HepG2 (cell line): ENCODE data around the gene TMEM240. TPM values are rescaled to one million over a fixed set of nuclear protein-coding genes. Genes with fewer than 3 reads are reported as not detected.
A peak's percentile ranks its signal among the peaks of the same experiment; 100 is the strongest.

Source experiments
- ADNP ChIP-seq: sonication (generic); formaldehyde crosslinking; IDR thresholded peaks from 2 replicates; pipeline ENCODE4 v1.4.0; 2020; ENCODE audit warnings: missing genetic modification reagents
- CBX5 ChIP-seq: sonication (generic); formaldehyde crosslinking; IDR thresholded peaks from 2 replicates; pipeline ENCODE4 v1.4.0; 2020; ENCODE audit warnings: missing genetic modification reagents, borderline replicate concordance
- CSRNP2 ChIP-seq: sonication (generic); formaldehyde crosslinking; conservative IDR thresholded peaks from 2 replicates; pipeline ENCODE4 v1.8.0; 2022; ENCODE audit warnings: low read depth, missing genetic modification reagents
- HNF4G ChIP-seq, 2 experiments: sonication (generic) in 1 of 2; formaldehyde crosslinking in 1 of 2; IDR thresholded peaks; 2 replicates each; pipeline versions ENCODE4 v1.4.0 to v1.6.1; 2011 to 2020; ENCODE audit warnings: borderline replicate concordance in 2 of 2, low read depth in 2 of 2, mild to moderate bottlenecking in 2 of 2, low read length in 1 of 2, missing genetic modification reagents in 1 of 2, moderate library complexity in 1 of 2
- HNRNPK ChIP-seq: fragments of 200-400 bp; formaldehyde crosslinking; IDR thresholded peaks from 2 replicates; pipeline ENCODE4 v1.6.1; 2018; ENCODE audit warnings: low read length, low read depth, moderate library complexity, mild to moderate bottlenecking; ENCODE audit not compliant: poor library complexity, severe bottlenecking
- IKZF1 ChIP-seq: fragments of 450-650 bp; IDR thresholded peaks from 2 replicates; pipeline ENCODE4 v1.7.1; 2016
- KDM3A ChIP-seq: IDR thresholded peaks from 2 replicates; pipeline ENCODE4 v1.6.1; 2018; ENCODE audit warnings: low read depth, missing compliant biosample characterization
- MED1 ChIP-seq: sonication (generic); formaldehyde crosslinking; IDR thresholded peaks from 2 replicates; pipeline ENCODE4 v1.4.0; 2020; ENCODE audit warnings: missing genetic modification reagents
- MIER2 ChIP-seq: IDR thresholded peaks from 2 replicates; pipeline ENCODE4 v1.6.1; 2016; ENCODE audit warnings: missing biosample characterization, missing genetic modification reagents
- MTA3 ChIP-seq: sonication (generic); formaldehyde crosslinking; IDR thresholded peaks from 2 replicates; pipeline ENCODE4 v1.4.0; 2020; ENCODE audit warnings: missing genetic modification reagents
- NR2F2 ChIP-seq: IDR thresholded peaks from 2 replicates; pipeline ENCODE4 v1.6.1; 2012; ENCODE audit warnings: low read depth, inconsistent platforms, borderline replicate concordance
- POGZ ChIP-seq: sonication (generic); formaldehyde crosslinking; IDR thresholded peaks from 2 replicates; pipeline ENCODE4 v1.4.0; 2020; ENCODE audit warnings: mild to moderate bottlenecking, missing genetic modification reagents
- PPARG ChIP-seq: conservative IDR thresholded peaks from 2 replicates; pipeline ENCODE4 v1.6.1; 2016; ENCODE audit warnings: missing biosample characterization, missing genetic modification reagents
- SP2 ChIP-seq: sonication (generic); formaldehyde crosslinking; IDR thresholded peaks from 2 replicates; pipeline ENCODE4 v1.5.1; 2020; ENCODE audit warnings: mild to moderate bottlenecking, missing genetic modification reagents
- SRSF9 ChIP-seq: fragments of 200-400 bp; formaldehyde crosslinking; IDR thresholded peaks from 2 replicates; pipeline ENCODE4 v1.6.1; 2018; ENCODE audit warnings: borderline replicate concordance, mild to moderate bottlenecking, low read depth, low read length; ENCODE audit not compliant: insufficient read depth, poor library complexity, severe bottlenecking
- TFDP1 ChIP-seq: IDR thresholded peaks from 2 replicates; pipeline ENCODE4 v1.6.1; 2016; ENCODE audit warnings: missing compliant biosample characterization, missing genetic modification reagents, borderline replicate concordance
- THAP7 ChIP-seq: sonication (generic); formaldehyde crosslinking; IDR thresholded peaks from 2 replicates; pipeline ENCODE4 v1.8.1; 2023; ENCODE audit warnings: mild to moderate bottlenecking, missing genetic modification reagents
- TRIM22 ChIP-seq: fragments of 450-650 bp; IDR thresholded peaks from 2 replicates; pipeline ENCODE4 v1.6.1; 2017
- WIZ ChIP-seq: sonication (generic); formaldehyde crosslinking; IDR thresholded peaks from 2 replicates; pipeline ENCODE4 v1.5.1; 2020; ENCODE audit warnings: mild to moderate bottlenecking, missing genetic modification reagents
- ZBTB21 ChIP-seq: sonication (generic); formaldehyde crosslinking; IDR thresholded peaks from 2 replicates; pipeline ENCODE4 v1.4.0; 2020; ENCODE audit warnings: missing genetic modification reagents
- ZNF430 ChIP-seq: sonication (generic); formaldehyde crosslinking; IDR thresholded peaks from 2 replicates; pipeline ENCODE4 v1.9.0; 2021; ENCODE audit warnings: mild to moderate bottlenecking, missing genetic modification reagents
- ZNF607 ChIP-seq: sonication (generic); formaldehyde crosslinking; IDR thresholded peaks from 2 replicates; pipeline ENCODE4 v1.5.1; 2020; ENCODE audit warnings: missing genetic modification reagents, mild to moderate bottlenecking, borderline replicate concordance
- ZNF639 ChIP-seq: conservative IDR thresholded peaks from 2 replicates; pipeline ENCODE4 v1.6.1; 2018; ENCODE audit warnings: missing genetic modification reagents
- ZNF776 ChIP-seq: sonication (generic); formaldehyde crosslinking; IDR thresholded peaks from 2 replicates; pipeline ENCODE4 v1.4.0; 2020; ENCODE audit warnings: mild to moderate bottlenecking, missing genetic modification reagents
- polyA plus RNA-seq, 8 experiments: library from polyadenylated mRNA; depleted of rRNA in 3 of 8; stranded (reverse) in 7 of 8; unstranded in 1 of 8; fragments of >200 nt; fragmentation: Illumina TruSeq in 4 of 8; extraction: Trizol in 4 of 8; gene quantifications; 2 replicates each; pipeline versions ENCODE4 v1.2.1 to v1.2.3, GENCODE V29; 2011 to 2016; ENCODE audit warnings: low read depth in 4 of 8, missing spikeins in 1 of 8, mixed read lengths in 1 of 8; ENCODE audit not compliant: insufficient read depth in 1 of 8
- total RNA-seq, 5 experiments: library from RNA; depleted of rRNA; stranded (reverse); fragments of >200 nt; fragmentation: Illumina TruSeq; extraction: Trizol; gene quantifications; 2 replicates each; pipeline ENCODE4 v1.2.3, GENCODE V29; 2016; ENCODE audit warnings: low read depth in 1 of 5

The TMEM240 gene
- total and polyA plus RNA-seq, 2 of the 13 experiments (the other 11 are each of a cell fraction or from before 2014, with no cell fraction given), result 0.17 TPM; not detected in 1

GRCh38 chr1:1573843-1574720, 33.7 kb upstream of the TMEM240 start (continued):
- TF ChIP-seq ZNF430 (CRISPR knock-in tag), result peak; percentile 74; the same call in 1 of the 2 replicates
- TF ChIP-seq KDM3A (CRISPR knock-in tag), result no peak
- TF ChIP-seq ZBTB21 (CRISPR knock-in tag), result no peak
- no peak; the same call in 1 of the 2 replicates for TF ChIP-seq WIZ
- TF ChIP-seq ZNF607 (CRISPR knock-in tag), result no peak
- no peak; the same call in 1 of the 2 replicates for TF ChIP-seq CBX5 (CRISPR knock-in tag)
- TF ChIP-seq TRIM22, result no peak
- TF ChIP-seq IKZF1, result no peak
- no peak; the same call in 1 of the 2 replicates for TF ChIP-seq TFDP1 (CRISPR knock-in tag)
- no peak for TF ChIP-seq MED1 (CRISPR knock-in tag)
- TF ChIP-seq PPARG (CRISPR knock-in tag), result no peak
- no peak for TF ChIP-seq ZNF639 (CRISPR knock-in tag)
- no peak for TF ChIP-seq ADNP (CRISPR knock-in tag)
- no peak for TF ChIP-seq MTA3
- TF ChIP-seq SRSF9, result no peak
- no peak for TF ChIP-seq HNRNPK
- TF ChIP-seq SP2 (CRISPR knock-in tag), result no peak
- no peak for TF ChIP-seq NR2F2
- no peak for TF ChIP-seq THAP7 (CRISPR knock-in tag)
- no peak for TF ChIP-seq MIER2
- no peak for TF ChIP-seq CSRNP2
- no peak for TF ChIP-seq HNF4G (IDR thresholded peaks at IDR 0.05; ENCODE audit: borderline replicate concordance, low read depth, low read length)
- TF ChIP-seq HNF4G (CRISPR knock-in tag; IDR thresholded peaks at IDR 0.05; ENCODE audit: borderline replicate concordance, low read depth), result no peak
- TF ChIP-seq POGZ, result no peak
- TF ChIP-seq ZNF776, result 0 out of 2 replicates have a peak, but pooled peaks have one; percentile 30
